ENCODE results near the gene GRB10. TPM values are rescaled to one million over a fixed set of nuclear protein-coding genes. Genes with fewer than 3 reads are reported as not detected.
A peak's percentile ranks its signal among the peaks of the same experiment; 100 is the strongest.

GRB10 gene
- total RNA-seq, 1 donor from 2014 or later = 33.9 TPM

- DNase-seq (ENCODE audit: low spot score) = no peak
- Histone ChIP-seq H3K27ac (no peak overlapping the region), H3K36me3 (no peaks in the 10 kb centered on the region), H3K27me3 (peaks cover 15% of the 10 kb centered on the region), H3K4me3 (no peak overlapping the region), H3F3A (ENCODE audit: low read depth) (peaks cover 21% of the 10 kb centered on the region), H3K4me2 (no peak overlapping the region), H3K9me3 (ENCODE audit: low read depth) (no peaks in the 10 kb centered on the region), H3K9ac (no peak overlapping the region), H4K20me1 (ENCODE audit: low read depth) (peaks cover 18% of the 10 kb centered on the region), H3K4me1 (peaks cover 29% of the 10 kb centered on the region), H2AFZ (replicated peaks) (no peak overlapping the region), H3K79me2 (ENCODE audit: low read depth) (peaks cover 92% of the 10 kb centered on the region)
- peaks cover 48% of the 10 kb centered on the region for H3K4me1 Mint-ChIP-seq
- no peak overlapping the region for H3K4me3 Mint-ChIP-seq
- H3K27ac Mint-ChIP-seq = no peak overlapping the region
- no peak for TF ChIP-seq EZH2 (IDR thresholded peaks at IDR 0.05)
- TF ChIP-seq CTCF (IDR thresholded peaks at IDR 0.05) = no peak
- TF ChIP-seq EZH2phosphoT487 (IDR thresholded peaks at IDR 0.05) = no peak
- peaks cover 57% of the 10 kb centered on the region for H3K9me3 Mint-ChIP-seq
- H3K36me3 Mint-ChIP-seq = peaks cover 53% of the 10 kb centered on the region
- peaks cover 10% of the 10 kb centered on the region for H3K27me3 Mint-ChIP-seq (ENCODE audit: insufficient read depth, low read depth)
Measured at GRCh38 chr7:50787825-50788224, 5.1 kb upstream of the GRB10 start.

- H2AFZ ChIP-seq (replicated peaks) = no peak overlapping the region
- H3K4me3 ChIP-seq = no peak overlapping the region
- peaks cover 40% of the 10 kb centered on the region for H3K4me1 Mint-ChIP-seq
- H3F3A ChIP-seq (ENCODE audit: low read depth) = peaks cover 8% of the 10 kb centered on the region
- no peaks in the 10 kb centered on the region for H3K36me3 ChIP-seq
- H3K9me3 ChIP-seq (ENCODE audit: low read depth) = no peaks in the 10 kb centered on the region
- H3K4me2 ChIP-seq = no peak overlapping the region
- H4K20me1 ChIP-seq (ENCODE audit: low read depth) = peaks cover 21% of the 10 kb centered on the region
- peaks cover 88% of the 10 kb centered on the region for H3K79me2 ChIP-seq (ENCODE audit: low read depth)
- H3K27me3 ChIP-seq = no peaks in the 10 kb centered on the region
- peaks cover 61% of the 10 kb centered on the region for H3K36me3 Mint-ChIP-seq
- H3K4me1 ChIP-seq = peaks cover 19% of the 10 kb centered on the region
- peaks cover 11% of the 10 kb centered on the region for H3K27me3 Mint-ChIP-seq (ENCODE audit: insufficient read depth, low read depth)
- TF ChIP-seq EZH2phosphoT487 (IDR thresholded peaks at IDR 0.05) = no peak
- TF ChIP-seq CTCF (IDR thresholded peaks at IDR 0.05) = no peak
- TF ChIP-seq EZH2 (IDR thresholded peaks at IDR 0.05) = no peak
- no peak overlapping the region for H3K9ac ChIP-seq
- no peak overlapping the region for H3K4me3 Mint-ChIP-seq
- DNase-seq (ENCODE audit: low spot score) = no peak
- peaks cover 70% of the 10 kb centered on the region for H3K9me3 Mint-ChIP-seq
- H3K27ac ChIP-seq = no peak overlapping the region
- no peak overlapping the region for H3K27ac Mint-ChIP-seq
Measured at GRCh38 chr7:50785346-50785745, 2.6 kb upstream of the GRB10 start.

GRCh38 chr7:50783801-50784507 lies 1.3 kb upstream of the GRB10 start:
- Histone ChIP-seq H3K4me3 (no peak overlapping the region), H3K79me2 (ENCODE audit: low read depth) (peaks cover 88% of the 10 kb centered on the region), H3F3A (ENCODE audit: low read depth) (peaks cover 3% of the 10 kb centered on the region), H3K4me2 (no peak overlapping the region), H4K20me1 (ENCODE audit: low read depth) (peaks cover 22% of the 10 kb centered on the region), H3K4me1 (peaks cover 9% of the 10 kb centered on the region), H3K27me3 (no peaks in the 10 kb centered on the region), H3K36me3 (no peaks in the 10 kb centered on the region), H3K9ac (no peak overlapping the region), H2AFZ (replicated peaks) (no peak overlapping the region), H3K9me3 (ENCODE audit: low read depth) (no peaks in the 10 kb centered on the region), H3K27ac (no peak overlapping the region)
- H3K27me3 Mint-ChIP-seq (ENCODE audit: insufficient read depth, low read depth) = peaks cover 9% of the 10 kb centered on the region
- no peak for DNase-seq (ENCODE audit: low spot score)
- H3K27ac Mint-ChIP-seq = peak overlapping the region; percentile 55
- H3K4me1 Mint-ChIP-seq = peaks cover 34% of the 10 kb centered on the region
- peak overlapping the region; percentile 93 for H3K4me3 Mint-ChIP-seq
- H3K9me3 Mint-ChIP-seq = peaks cover 65% of the 10 kb centered on the region
- peaks cover 65% of the 10 kb centered on the region for H3K36me3 Mint-ChIP-seq
- TF ChIP-seq EZH2 (IDR thresholded peaks at IDR 0.05) (no peak), EZH2phosphoT487 (IDR thresholded peaks at IDR 0.05) (no peak), CTCF (IDR thresholded peaks at IDR 0.05) (no peak)

Data from neural progenitor cell (in vitro differentiated cells).